PC-3 (cell line): ENCODE results near the gene BZW2. TPM values are rescaled to one million over a fixed set of nuclear protein-coding genes. Genes with fewer than 3 reads are reported as not detected.

Experiments
- ATAC-seq: fragments of 200-7000 bp; cut with Tn5 transposase; 2 replicates; pipeline ENCODE4 v1.9.1; 2020; ENCODE audit warnings: mild to moderate bottlenecking, moderate library complexity
- BruUV-seq: library from RNA; stranded (reverse); fragments of 400-500 nt; replicated peaks from 2 replicates; lab custom pipeline; 2021; lab: Mats Ljungman, UMichigan
- CTCF ChIA-PET: fragments of 300-600 bp; sonication (Branson Sonifier 250); formaldehyde crosslinking; loops from one replicate; lab custom pipeline; 2022; ENCODE audit warnings: antibody characterized with exemption; lab: Charles Lee
- POLR2A ChIA-PET: fragments of 300-600 bp; sonication (Branson Sonifier 250); formaldehyde crosslinking; loops from one replicate; lab custom pipeline; 2022; ENCODE audit warnings: antibody characterized with exemption; ENCODE audit not compliant: unreplicated experiment; lab: Charles Lee
- DNase-seq: peaks from one replicate; pipeline ENCODE4 v3.0.0-alpha.2; 2015
- H2AFZ ChIP-seq: fragments of 300-600 bp; sonication (generic); 2 replicates; pipeline ENCODE4 v1.6.0; 2016; ENCODE audit warnings: antibody characterized with exemption, low read length
- H3F3A ChIP-seq: fragments of 300-600 bp; sonication (generic); one replicate; pipeline ENCODE4 v1.6.0; 2017; ENCODE audit warnings: antibody characterized with exemption, low read length, control low read depth, mild to moderate bottlenecking; ENCODE audit not compliant: unreplicated experiment
- H3K27ac ChIP-seq: fragments of 300-600 bp; sonication (generic); 2 replicates; pipeline ENCODE4 v1.5.1; 2016; ENCODE audit warnings: mild to moderate bottlenecking, low read length
- H3K27me3 ChIP-seq: fragments of 300-600 bp; sonication (generic); 2 replicates; pipeline ENCODE4 v1.6.1; 2016; ENCODE audit warnings: low read length, mixed read lengths
- H3K36me3 ChIP-seq: fragments of 300-600 bp; sonication (generic); 2 replicates; pipeline ENCODE4 v1.6.1; 2016; ENCODE audit warnings: low read depth, mixed run types, low read length, mixed read lengths
- H3K4me1 ChIP-seq: fragments of 300-600 bp; sonication (generic); 2 replicates; pipeline ENCODE4 v1.5.1; 2016; ENCODE audit warnings: low read length; ENCODE audit not compliant: insufficient read depth
- H3K4me2 ChIP-seq: fragments of 300-600 bp; sonication (generic); 2 replicates; pipeline ENCODE4 v1.6.0; 2016; ENCODE audit warnings: low read length
- H3K4me3 ChIP-seq: fragments of 300-600 bp; sonication (generic); 2 replicates; pipeline ENCODE4 v1.5.1; 2016; ENCODE audit warnings: mild to moderate bottlenecking, low read length, mixed read lengths
- H3K79me2 ChIP-seq: fragments of 300-600 bp; sonication (generic); 2 replicates; pipeline ENCODE4 v1.6.1; 2017; ENCODE audit warnings: low read length, mixed read lengths
- H3K9ac ChIP-seq: fragments of 300-600 bp; sonication (generic); 2 replicates; pipeline ENCODE4 v1.6.0; 2016; ENCODE audit warnings: mild to moderate bottlenecking, low read length
- H3K9me2 ChIP-seq: fragments of 300-600 bp; sonication (generic); replicated peaks from 2 replicates; pipeline ENCODE4 v1.6.1; 2016; ENCODE audit warnings: mixed run types, low read length, mixed read lengths
- H3K9me3 ChIP-seq: fragments of 300-600 bp; sonication (generic); 2 replicates; pipeline ENCODE4 v1.6.1; 2016; ENCODE audit warnings: low read length, mixed read lengths
- H4K20me1 ChIP-seq: fragments of 300-600 bp; sonication (generic); 2 replicates; pipeline ENCODE4 v1.6.1; 2016; ENCODE audit warnings: low read length, mixed read lengths
- CTCF ChIP-seq: fragments of 300-600 bp; sonication (generic); conservative IDR thresholded peaks from 2 replicates; pipeline ENCODE4 v1.5.1; 2017; ENCODE audit warnings: antibody characterized with exemption, low read depth, mild to moderate bottlenecking, low read length
- EZH2 ChIP-seq: fragments of 300-600 bp; sonication (generic); IDR thresholded peaks from one replicate; pipeline ENCODE4 v1.6.1; 2017; ENCODE audit warnings: antibody characterized with exemption, mild to moderate bottlenecking, low read length; ENCODE audit not compliant: unreplicated experiment
- EZH2phosphoT487 ChIP-seq: fragments of 300-600 bp; sonication (generic); IDR thresholded peaks from 2 replicates; pipeline ENCODE4 v1.6.1; 2018; ENCODE audit warnings: mild to moderate bottlenecking, antibody characterized with exemption, low read length, borderline replicate concordance
- intact Hi-C: fragments of 100-400 bp; cut with micrococcal nuclease; formaldehyde crosslinking; loops from 2 replicates; pipeline ENCODE4 v1.9.0; 2023
- total RNA-seq: library from RNA; depleted of rRNA; stranded (reverse); fragments of >200 nt; gene quantifications from 2 replicates; pipeline ENCODE4 v1.2.3, GENCODE V29; 2014

Gene BZW2
- total RNA-seq, 1 experiment from 2014 or later, result 86.1 TPM

- no peak overlapping the region for H3K9ac ChIP-seq
- DNase-seq (peak; percentile 9), ATAC-seq (no peak)
- H2AFZ ChIP-seq, result no peak overlapping the region
- H3K4me2 ChIP-seq, result no peak overlapping the region
- no peaks in the 10 kb centered on the region for H3K4me1 ChIP-seq
- no peak overlapping the region for H3K4me3 ChIP-seq
- H3K9me2 ChIP-seq, result no peaks in the 10 kb centered on the region
- intact Hi-C loops, result no loop called here
- POLR2A ChIA-PET, result no interaction called here
- no TSS peak for BruUV-seq
- no peaks in the 10 kb centered on the region for H4K20me1 ChIP-seq
- H3K27ac ChIP-seq, result no peak overlapping the region
- CTCF ChIA-PET, result no interaction called here
- H3K36me3 ChIP-seq, result no peaks in the 10 kb centered on the region; the same call in 1 of the 2 replicates
- no peaks in the 10 kb centered on the region for H3K27me3 ChIP-seq
- no peaks in the 10 kb centered on the region for H3F3A ChIP-seq
- no peaks in the 10 kb centered on the region for H3K79me2 ChIP-seq
- H3K9me3 ChIP-seq, result no peaks in the 10 kb centered on the region
- TF ChIP-seq CTCF, result no peak
- TF ChIP-seq EZH2, result no peak
- TF ChIP-seq EZH2phosphoT487, result no peak
These were observed 26.0 kb upstream of the BZW2 start for GRCh38 chr7:16619979-16620408.

GRCh38 chr7:16626388-16626787 is 19.6 kb upstream of the BZW2 start:
- H2AFZ ChIP-seq, result no peak overlapping the region
- ATAC-seq, result no peak
- ChIA-PET POLR2A (no interaction called here), CTCF (no interaction called here)
- H3K4me1 ChIP-seq, result peaks cover 7% of the 10 kb centered on the region
- no peak overlapping the region for H3K9ac ChIP-seq
- no peak for DNase-seq
- H3K79me2 ChIP-seq, result no peaks in the 10 kb centered on the region
- H3K27me3 ChIP-seq, result no peaks in the 10 kb centered on the region
- intact Hi-C loops, result no loop called here
- no peak overlapping the region for H3K4me3 ChIP-seq
- H3K4me2 ChIP-seq, result no peak overlapping the region
- no peaks in the 10 kb centered on the region for H3K9me3 ChIP-seq
- no peaks in the 10 kb centered on the region for H4K20me1 ChIP-seq
- H3K27ac ChIP-seq, result no peak overlapping the region
- TF ChIP-seq EZH2phosphoT487, result no peak
- TF ChIP-seq CTCF, result no peak
- no peak for TF ChIP-seq EZH2
- no peaks in the 10 kb centered on the region for H3K9me2 ChIP-seq
- no peaks in the 10 kb centered on the region for H3K36me3 ChIP-seq
- no peaks in the 10 kb centered on the region for H3F3A ChIP-seq
- BruUV-seq, result no TSS peak

GRCh38 chr7:16627236-16627635 is 18.7 kb upstream of the BZW2 start:
- no peak overlapping the region for H2AFZ ChIP-seq
- H3K4me1 ChIP-seq, result peaks cover 7% of the 10 kb centered on the region
- H3K9ac ChIP-seq, result no peak overlapping the region
- BruUV-seq, result no TSS peak
- CTCF ChIA-PET, result no interaction called here
- no peaks in the 10 kb centered on the region for H3K9me2 ChIP-seq
- H3K4me2 ChIP-seq, result 0 out of 2 replicates have a peak overlapping the region, but pooled peaks have one; percentile 2
- H3K36me3 ChIP-seq, result no peaks in the 10 kb centered on the region
- ATAC-seq (peak; percentile 56), DNase-seq (peak; percentile 36)
- POLR2A ChIA-PET, result no interaction called here
- no peaks in the 10 kb centered on the region for H3K79me2 ChIP-seq
- TF ChIP-seq EZH2 (no peak), EZH2phosphoT487 (no peak), CTCF (no peak)
- intact Hi-C loops, result no loop called here
- H3F3A ChIP-seq, result no peaks in the 10 kb centered on the region
- no peaks in the 10 kb centered on the region for H4K20me1 ChIP-seq
- no peaks in the 10 kb centered on the region for H3K27me3 ChIP-seq
- no peak overlapping the region for H3K27ac ChIP-seq
- no peak overlapping the region for H3K4me3 ChIP-seq
- H3K9me3 ChIP-seq, result no peaks in the 10 kb centered on the region
